GM12872 (cell line): ENCODE data around the gene HSD11B1.

Source experiments
- TF ChIP-seq, protein P1 (sequence below): IDR thresholded peaks from 3 replicates; pipeline ENCODE4 v1.5.1; 2011; ENCODE audit warnings: low read depth, mild to moderate bottlenecking, low read length, moderate library complexity; ENCODE audit not compliant: insufficient read depth

HSD11B1 gene

DNA sequence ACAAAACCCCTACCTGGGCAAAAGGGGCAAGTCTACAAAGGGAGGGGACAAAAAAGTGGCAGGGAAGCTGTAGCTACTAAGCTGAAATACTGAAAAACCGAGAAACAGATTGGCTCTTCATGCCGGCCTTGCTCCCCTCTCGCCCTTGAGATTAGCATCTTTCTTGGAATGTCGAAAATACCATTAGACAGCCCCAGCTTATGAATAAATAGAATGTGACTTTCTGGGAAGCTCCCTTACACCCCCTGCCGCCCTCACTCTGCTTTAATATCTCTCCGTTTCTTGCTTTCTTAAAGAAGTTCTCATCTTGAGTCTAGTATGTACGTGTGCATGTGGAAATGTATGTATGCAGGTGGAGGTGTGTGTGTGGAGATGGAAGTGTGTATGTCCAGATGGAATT, 65.3 kb downstream of the HSD11B1 start:
- TF ChIP-seq, protein P1, sequence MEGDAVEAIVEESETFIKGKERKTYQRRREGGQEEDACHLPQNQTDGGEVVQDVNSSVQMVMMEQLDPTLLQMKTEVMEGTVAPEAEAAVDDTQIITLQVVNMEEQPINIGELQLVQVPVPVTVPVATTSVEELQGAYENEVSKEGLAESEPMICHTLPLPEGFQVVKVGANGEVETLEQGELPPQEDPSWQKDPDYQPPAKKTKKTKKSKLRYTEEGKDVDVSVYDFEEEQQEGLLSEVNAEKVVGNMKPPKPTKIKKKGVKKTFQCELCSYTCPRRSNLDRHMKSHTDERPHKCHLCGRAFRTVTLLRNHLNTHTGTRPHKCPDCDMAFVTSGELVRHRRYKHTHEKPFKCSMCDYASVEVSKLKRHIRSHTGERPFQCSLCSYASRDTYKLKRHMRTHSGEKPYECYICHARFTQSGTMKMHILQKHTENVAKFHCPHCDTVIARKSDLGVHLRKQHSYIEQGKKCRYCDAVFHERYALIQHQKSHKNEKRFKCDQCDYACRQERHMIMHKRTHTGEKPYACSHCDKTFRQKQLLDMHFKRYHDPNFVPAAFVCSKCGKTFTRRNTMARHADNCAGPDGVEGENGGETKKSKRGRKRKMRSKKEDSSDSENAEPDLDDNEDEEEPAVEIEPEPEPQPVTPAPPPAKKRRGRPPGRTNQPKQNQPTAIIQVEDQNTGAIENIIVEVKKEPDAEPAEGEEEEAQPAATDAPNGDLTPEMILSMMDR = 0 out of 3 replicates have a peak, but pooled peaks have one; percentile 5

DNA sequence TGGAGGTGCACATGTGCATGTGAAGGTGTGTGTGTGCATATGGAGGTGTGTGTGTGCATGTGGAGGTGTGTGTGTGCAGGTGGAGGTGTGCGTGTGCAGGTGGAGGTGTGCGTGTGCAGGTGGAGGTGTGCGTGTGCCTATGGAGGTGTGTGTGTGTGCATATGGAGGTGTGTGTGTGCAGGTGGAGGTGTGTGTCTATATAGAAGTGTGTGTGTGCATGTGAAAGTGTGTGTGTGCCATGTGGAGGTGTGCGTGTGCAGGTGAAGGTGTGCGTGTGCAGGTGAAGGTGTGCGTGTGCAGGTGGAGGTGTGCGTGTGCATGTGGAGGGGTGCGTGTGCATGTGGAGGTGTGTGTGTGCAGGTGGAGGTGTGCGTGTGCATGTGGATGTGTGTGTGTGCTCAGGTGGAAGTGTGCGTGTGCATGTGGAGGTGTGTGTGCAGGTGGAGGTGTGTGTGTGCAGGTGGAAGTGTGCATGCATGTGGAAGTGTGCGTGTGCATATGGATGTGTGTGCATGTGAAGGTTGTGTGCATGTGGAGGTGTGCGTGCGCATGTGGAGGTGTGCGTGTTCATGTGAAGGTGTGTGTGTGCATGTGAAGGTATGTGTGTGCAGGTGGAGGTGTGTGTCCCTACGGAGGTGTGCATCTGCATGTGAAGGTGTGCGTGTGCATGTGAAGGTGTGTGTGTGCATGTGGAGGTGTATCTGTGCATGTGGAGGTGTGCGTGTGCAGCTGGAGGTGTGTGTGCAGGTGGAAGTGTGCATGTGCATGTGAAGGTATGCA, 66.2 kb downstream of the HSD11B1 start:
- TF ChIP-seq, protein P1 = no peak

DNA sequence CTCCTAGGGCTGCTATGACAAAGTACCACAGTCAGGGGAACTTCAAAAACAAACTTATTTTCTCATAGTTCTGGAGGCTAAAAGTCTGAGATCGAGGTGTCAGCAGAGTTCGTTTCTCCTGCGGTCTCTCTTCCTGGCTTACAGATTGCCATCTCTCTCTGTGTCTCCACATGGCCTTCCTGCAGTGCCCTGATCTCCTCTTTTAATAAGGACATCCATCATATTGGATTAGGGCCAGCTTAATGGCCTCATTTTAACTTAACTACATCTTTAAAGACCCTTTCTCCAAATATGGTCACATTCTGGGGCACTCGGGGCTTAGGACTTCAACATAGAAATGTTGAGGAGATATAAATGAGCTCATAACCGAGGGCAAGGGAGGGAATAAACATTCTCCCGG, 67.5 kb downstream of the HSD11B1 start:
- TF ChIP-seq, protein P1 = no peak

DNA sequence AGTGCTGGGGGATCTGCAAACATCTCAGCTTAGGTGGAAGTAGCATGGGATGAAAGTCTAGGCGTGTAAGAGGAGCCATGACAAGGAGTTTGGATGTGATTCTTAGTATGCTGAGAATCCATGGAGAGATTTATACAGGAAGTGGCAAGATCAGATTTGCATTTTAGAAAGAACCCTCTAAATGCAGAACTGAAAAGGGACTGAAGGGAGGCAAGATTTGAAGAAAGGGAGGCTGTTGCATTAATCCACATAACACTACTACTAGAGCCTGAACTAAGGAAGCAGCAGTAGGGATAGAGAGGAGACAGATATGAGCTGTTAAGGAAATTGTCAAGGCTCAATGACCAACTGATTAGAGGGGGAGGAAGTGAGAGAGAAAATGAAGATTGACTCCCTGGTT, 69.9 kb downstream of the HSD11B1 start:
- TF ChIP-seq, protein P1 = no peak

DNA sequence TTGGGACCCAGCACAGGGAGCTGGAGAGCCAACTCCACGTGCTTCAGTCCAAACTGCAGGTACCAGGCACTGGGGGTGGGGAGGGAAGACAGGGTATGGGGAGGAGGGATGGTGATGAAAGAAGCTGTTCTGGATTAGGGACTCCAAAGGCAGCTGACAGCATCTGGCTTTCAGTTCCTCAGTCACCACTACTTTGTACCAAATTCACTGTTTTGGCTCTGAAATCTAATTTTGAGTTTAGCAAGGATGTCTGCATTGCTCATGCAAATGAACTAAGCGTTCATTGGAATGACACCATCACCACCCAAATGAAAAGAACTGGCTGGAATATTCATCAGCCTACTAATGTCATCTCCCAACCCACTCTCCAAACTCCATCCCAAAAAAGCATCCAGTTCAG, 71.0 kb downstream of the HSD11B1 start:
- TF ChIP-seq, protein P1 = no peak

DNA sequence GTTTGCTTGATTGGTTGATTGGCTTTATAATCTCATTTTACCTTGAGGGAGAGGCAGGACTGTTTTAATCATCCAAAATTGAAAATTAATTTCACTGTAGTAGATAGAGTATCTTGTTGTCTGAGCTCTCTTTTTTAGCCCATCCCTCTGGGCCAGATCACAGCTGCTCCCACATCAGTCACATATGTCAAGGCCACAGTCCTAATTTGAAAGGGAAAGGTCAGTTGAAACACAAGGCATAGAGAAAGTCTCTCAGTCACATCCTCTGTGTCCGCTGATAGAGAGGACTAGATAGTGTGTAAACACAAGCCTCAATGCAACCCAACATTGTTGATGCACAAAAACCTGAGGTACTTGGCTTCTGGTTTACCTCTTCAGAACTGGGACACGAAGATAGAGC, 72.9 kb downstream of the HSD11B1 start:
- TF ChIP-seq, protein P1 = no peak

DNA sequence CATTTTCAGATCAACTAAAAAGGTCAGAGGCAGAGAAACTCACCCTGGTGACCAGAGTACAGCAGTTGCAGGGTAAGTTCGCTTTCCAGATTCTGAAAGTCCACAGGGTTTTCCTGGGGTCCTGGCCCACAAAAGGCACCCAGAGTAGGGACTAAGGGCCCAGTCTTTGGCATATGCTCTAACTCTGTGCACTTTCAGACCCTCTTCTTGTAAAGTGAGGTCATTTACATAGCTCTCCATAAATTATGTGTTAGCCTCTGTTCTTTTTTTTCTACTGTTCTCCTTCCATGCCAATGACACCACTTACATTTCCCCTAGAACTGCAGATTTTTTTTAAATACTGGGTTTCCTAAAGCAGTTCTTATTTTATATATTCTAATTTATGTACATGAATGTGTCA, 73.5 kb downstream of the HSD11B1 start:
- TF ChIP-seq, protein P1 = no peak
